Stimulated activated CD4-positive, alpha-beta T cell treated with anti-CD3 and anti-CD28 coated beads, Interleukin-12 subunit alpha, Interleukin-12 subunit beta, amount 100 ng/mL, for 48 hours (primary cell): Measurements from ENCODE around the gene KRTAP5-7.
"Not testable (repeated sequence)": the region's sequence is repeated elsewhere in the genome, so short reads cannot be mapped to it uniquely, and the experiment has no call there.

Experiments
- DNase-seq, 3 donors: peaks; one replicate each; pipeline ENCODE4 v3.0.0-alpha.2; 2020; ENCODE audit warnings: low read depth in 2 of 3, low spot score in 1 of 3

Gene KRTAP5-7, protein sequence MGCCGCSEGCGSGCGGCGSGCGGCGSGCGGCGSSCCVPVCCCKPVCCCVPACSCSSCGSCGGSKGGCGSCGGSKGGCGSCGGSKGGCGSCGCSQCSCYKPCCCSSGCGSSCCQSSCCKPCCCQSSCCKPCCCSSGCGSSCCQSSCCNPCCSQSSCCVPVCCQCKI

DNA sequence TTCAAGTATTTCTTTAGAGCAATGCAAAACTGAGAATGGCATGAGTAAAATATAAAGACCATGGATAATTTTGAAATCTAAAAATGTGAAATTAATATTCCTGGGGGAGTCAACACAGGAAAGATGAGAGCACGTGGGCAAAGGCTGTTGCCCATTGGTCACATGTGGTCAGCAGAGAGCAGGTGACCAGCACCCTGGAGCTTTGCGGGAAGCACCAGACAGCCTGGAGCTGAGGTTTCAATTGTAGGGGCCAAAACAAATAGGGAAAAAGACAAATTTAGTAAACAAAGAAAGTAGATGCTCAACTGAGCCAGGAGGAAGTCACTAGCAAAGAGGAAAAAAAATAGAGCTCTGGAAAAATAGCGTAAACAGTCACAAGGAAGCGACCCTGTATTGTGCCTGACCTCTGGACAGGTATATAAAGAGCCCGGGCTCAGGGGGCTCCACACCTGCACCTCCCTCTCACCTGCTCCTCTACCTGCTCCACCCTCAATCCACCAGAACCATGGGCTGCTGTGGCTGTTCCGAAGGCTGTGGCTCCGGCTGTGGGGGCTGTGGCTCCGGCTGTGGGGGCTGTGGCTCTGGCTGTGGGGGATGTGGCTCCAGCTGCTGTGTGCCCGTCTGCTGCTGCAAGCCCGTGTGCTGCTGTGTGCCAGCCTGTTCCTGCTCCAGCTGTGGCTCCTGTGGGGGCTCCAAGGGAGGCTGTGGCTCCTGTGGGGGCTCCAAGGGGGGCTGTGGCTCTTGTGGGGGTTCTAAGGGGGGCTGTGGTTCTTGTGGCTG lies at the start of gene KRTAP5-7:
TSS of gene KRTAP5-7 (plus strand) at position 472 of the 780 bp plus-strand sequence. CDS start at position 506, 34 bp downstream.
- DNase-seq, result not testable (repeated sequence)

DNA sequence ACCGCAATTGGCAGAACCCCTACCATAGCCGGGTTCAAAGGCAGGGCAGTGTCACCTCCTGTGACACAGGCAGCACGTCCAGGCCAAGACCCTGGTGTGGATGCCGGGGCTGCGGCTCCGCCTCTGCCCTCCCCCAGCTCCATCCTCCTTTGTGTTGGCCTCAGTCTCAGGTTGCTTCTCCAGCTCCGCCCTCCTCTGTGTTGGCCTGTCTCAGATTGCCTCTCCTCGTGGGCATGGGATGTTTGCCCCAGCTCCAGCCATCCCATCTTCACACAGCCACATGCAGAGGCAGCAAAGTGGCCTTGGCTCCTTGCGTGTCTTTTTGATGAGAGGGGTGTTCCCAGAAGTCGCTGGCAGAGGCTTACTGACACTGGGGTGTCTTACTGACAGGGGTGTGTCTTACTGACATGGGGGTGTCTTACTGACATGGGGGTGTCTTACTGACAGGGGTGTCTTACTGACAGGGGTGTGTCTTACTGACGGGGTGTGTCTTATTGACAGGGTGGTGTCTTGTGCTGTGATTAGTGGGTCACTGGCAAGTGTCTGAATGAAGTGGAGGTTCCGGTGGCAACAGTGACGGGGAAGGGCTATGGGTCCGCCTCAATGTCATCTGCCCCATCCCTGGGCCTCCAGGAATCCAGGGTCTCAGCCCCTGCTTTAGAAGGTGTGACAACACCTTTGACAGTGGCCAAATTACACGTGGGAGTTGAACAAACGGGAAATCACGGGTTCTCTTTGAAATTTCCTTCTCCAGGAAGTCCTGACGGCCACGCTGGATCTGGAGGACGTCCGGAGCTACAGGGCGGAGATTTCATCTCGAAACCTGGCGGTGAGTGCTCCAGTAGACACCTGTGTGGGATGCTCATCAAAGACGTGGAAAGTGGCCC lies 49.2 kb upstream of the KRTAP5-7 start:
- no peak for DNase-seq

DNA sequence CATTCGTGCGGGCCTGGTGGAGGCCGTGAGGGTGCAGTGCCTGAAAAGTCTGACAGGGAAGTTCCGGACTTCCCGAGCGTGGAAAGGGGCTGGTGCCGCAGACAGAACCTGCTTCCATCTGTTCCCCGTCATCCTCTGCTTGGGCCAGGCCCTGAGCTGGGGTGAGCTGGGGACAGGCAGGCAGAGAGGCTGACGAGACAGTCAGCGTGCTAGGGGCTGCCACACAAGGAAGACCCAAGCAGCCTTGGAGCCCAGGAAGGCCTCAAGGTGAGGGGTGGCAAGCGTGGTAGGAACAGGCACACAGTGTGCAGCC lies 48.6 kb upstream of the KRTAP5-7 start:
- no peak for DNase-seq

DNA sequence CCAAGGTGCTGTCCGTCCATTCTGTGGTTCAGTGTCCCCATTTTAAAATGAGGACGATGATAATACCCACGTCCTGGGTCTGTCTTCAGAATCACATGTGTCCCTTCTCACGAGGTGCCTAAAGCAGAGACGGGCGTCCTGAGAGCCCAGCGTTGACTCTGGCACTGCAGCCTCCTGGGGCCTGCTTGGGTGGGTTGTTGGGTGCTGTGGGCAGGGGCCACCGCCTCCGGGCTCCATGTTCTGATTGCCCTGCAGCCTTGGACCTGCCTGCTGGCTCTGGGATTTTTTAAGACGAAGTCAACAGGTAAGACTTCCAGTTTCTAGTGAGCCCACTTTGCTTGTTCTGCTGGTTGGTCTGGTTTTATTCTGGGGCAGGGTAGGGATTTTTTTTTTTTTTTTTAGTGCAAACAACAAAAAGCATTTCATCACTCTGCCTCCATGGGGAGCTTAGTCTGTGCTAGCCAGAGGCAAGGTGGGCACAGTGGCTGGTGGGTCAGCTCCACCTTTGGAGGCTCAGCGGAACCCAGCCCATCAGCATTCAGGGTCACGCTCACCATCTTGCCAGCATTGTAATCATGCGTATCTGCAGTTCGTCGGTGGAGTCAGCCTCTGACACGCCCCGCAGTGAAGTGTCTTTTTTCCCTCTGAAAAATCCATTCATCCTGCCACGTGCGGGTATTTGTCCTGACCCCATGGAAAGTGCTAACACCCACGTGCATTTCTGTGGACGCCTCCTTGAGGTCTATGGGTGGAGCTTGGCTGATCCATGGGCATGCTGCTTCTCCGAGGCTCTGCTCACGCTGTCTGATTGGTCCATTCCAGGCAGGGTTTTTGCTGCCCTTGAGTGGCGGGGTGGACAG lies 45.7 kb upstream of the KRTAP5-7 start:
- no peak for DNase-seq

DNA sequence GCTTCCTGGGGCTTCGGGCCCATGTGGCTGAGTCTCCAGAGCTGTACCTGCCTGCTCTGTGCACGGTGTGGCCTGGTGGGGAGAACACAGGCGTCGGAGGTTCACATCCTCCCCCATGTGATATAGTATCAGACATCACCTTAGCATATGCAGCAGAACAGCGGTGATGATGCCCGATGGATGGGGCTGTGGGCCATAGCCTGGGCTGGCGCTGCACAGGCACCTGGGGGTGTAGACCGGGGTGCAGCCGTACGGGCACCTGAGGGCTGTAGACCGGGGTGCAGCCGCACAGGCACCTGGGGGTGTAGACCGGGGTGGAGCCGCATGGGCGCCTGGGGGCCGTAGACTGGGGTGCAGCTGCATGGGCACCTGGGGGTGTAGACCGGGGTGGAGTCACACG lies 44.9 kb upstream of the KRTAP5-7 start:
- no peak for DNase-seq

DNA sequence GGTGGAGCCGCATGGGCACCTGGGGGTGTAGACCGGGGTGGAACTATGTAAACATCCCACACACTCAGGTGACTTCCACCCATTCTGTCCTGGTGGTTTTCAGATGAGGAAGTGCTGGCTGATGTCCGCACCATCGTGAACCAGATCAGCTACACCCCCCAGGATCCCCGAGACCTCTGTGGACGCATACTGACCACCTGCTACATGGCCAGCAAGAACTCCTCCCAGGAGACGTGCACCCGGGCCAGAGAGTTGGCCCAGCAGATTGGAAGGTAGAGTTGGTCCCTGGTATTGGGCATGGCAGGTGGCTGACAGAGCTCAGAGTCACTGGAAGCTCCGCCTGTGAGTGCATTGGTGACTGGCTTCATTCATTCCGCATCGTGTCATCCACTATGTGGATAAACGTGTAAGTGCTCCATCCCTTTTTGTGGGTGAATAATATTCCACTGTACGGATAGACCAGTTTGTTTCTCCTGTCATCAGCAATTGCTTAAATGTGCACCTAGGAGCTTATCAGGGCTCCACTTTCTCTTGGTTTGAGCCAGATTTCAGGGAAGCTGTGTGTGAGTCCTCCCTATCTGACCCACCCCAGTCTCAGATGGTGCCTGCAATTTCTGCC lies 44.2 kb upstream of the KRTAP5-7 start:
- no peak for DNase-seq

DNA sequence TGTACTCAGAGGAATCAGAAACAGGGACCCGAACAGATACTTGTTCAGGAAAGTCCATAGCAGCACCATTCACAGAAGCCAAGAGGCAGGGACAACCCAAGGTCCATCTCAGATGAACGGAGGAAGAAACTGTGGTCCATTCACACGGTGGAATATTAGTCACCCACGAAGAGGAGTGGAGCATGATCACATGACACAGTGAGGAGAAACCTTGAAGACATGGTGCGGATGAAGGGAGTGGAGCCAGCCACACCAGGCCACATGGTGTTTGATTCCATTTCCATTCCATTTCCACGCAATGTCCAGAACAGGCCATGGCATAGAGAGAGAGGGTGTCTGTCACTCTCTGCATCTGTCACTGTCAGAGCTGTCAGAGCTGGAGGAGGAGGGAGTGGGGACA lies 43.4 kb upstream of the KRTAP5-7 start:
- DNase-seq, result no peak

DNA sequence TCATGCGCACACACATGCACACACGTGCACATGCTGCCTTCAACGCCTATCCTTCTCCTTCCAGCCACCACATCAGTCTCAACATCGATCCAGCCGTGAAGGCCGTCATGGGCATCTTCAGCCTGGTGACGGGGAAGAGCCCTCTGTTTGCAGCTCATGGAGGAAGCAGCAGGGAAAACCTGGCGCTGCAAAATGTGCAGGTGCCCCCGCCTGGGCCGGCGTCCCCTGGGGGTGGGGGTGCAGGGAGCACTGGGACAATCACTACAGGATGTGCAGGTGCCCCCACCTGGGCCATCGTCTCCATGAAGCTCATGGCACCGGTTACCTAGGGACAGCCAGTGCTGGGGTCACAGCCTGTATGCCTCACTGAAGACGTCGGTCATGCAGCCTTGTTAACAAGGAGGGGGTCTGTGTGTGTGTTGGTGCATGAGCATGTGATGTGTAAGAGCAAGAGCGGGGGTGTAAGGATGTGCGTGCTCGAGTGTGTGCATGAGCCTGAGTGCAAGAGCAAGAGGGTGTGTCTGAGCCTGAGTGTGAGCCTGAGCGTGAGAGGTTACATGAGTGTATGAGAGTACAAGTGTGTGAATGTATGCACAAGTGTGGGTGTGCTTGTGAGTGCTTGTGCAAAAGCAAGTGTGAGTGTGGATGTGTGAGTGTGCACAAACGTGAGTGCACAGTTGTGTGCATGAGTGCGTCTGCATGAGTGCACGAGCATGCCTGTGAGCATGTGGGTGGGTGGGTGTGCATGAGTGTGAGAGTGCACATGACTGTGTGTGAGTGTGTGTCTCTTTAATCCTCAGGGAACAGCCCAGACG lies 42.6 kb upstream of the KRTAP5-7 start:
- DNase-seq, result no peak

DNA sequence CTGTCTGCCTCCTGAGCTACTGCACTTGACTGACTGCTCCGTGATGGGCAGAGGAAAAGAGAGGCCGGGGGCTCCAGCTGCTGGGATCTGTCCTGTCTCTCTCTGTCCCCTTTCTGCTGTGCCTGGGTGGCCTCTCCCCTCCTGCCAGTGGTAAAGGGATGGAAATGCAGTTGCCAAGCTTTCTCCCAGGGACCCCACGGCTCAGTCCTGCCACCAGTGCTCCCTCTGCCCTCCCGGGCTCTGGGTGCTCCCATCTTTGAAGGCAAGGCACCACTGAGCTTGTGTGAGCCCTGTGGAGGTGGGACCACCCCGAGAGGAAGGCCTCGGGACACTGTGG lies 42.0 kb upstream of the KRTAP5-7 start:
- DNase-seq, result no peak

DNA sequence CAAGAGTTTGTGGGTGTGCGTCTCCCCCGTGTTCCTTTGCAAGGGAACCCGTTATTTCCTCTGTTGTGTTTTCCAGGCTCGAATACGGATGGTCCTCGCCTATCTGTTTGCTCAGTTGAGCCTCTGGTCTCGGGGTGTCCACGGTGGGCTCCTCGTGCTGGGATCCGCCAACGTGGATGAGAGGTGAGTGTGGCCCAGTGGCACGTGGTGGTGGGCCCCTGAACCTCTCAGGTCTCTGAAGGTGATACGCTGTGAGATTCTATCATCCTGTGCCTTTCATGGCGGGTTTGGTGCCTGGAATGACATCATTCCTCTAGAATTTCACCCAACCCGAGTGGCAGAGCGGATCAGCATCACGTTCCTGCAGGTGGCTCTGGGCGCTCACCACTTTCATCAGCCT lies 41.6 kb upstream of the KRTAP5-7 start:
- DNase-seq, result no peak

DNA sequence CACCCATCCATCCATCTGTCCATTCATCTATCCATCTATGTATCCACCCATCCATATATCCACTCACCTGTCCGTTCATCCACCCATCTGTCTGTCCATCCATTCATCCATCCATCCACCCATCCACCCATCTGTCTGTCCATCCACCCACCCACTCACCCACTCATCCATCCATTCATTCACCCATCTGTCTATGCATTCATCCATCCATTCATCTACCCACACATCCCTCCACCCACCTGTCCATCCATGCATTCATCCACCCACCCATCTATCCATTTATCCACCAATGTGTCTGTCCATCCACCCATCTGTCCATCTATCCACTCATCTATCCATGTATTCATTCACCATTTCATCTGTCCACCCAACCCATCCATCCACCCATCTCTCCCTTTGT lies 40.7 kb upstream of the KRTAP5-7 start:
- DNase-seq, result no peak

DNA sequence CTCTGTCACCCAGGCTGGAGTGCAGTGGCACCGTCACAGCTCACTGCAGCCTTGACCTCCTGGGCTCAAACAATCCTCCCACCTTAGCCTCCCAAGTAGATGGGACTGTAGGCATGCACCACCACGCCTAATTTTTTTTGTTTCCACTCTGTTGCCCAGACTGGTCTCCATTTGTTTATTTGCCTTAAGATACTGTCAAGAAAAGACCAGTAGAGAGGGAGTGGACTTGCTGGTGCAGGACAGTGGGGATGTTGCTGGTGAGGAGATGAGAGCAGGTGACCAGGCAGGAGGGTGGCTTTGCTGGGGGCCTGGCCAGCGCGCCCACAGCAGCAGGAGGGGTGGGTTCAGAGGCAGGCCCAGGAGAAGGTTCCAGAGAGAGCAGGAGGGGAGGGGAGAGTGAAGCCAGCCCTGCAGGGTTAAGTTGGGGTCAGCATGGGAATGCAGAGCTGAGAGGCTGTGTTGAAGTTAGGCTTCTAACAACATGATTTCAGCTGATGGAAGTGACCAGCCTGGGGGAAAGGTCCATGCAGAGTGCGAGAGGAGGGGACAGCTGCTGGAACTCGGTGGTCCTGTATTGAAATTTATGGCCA lies 38.3 kb upstream of the KRTAP5-7 start:
- no peak for DNase-seq

DNA sequence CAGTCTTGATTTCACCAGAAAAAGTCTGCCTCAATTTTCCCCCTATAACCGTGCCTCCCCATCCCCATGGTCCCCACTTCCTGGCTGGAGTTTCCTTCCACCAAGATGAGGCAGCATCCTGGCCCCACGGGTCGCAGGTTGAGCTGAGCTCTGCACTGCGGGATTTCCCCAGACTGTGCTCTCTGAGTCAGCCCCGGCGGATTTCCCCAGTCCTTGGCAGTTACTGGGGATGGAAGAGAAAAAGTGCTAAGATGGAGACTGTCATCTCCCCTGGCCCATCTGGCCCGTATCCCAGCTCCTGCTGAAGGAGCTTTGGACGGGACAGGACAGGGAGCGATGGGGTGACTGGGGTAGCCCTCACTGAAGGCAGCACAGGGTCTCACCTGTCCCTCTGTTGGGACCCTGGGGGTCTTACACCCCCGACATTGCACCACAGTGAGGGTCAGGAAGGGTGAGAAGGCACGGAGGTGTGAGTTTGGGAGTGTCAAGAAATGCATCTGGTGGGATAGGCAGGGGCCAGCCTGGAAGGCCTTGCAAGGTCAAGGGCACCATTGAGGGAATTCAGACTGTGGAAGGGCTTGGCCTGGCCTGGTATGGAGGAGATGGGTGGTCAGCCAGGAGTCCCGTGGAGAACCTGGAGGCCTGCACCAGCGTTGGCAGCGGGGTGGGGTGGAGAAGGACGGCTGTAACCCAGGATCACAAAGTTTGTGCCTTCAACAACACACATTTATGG lies 37.6 kb upstream of the KRTAP5-7 start:
- DNase-seq, result peak; percentile 45 to 67 (median 53)

DNA sequence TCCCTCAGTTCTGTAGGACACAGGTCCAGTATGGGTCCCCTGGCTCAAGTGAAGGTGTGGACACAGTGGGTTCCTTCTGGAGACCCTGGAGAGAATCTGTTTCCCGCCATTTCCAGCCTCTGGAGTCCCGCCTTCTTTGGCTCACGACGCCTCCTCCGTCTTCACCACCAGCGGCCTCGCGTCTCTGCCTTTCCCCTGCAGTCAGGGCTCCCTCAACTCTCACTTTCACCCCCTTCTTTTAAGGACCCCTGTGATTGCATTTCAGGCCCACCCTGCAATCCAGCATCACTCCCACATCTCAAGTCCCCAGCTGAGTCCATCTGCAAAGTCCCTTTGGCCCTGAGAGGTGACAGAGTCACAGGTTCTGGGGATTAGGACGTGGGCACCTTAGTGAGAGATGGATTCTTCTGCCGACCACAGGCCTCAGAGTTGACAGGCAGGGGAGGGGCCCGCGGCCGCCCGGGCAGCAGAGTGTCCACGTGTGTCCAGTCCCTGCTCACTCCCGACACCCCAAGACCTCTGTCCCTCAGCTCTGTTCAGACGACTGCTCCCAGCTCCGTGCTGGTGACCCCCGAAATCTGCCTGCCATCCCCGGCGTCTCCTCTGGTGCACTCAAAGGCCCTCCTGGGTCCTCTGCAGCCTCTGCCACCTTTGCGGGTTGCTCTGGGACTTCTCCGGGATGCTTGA lies 36.9 kb upstream of the KRTAP5-7 start:
- DNase-seq, result no peak

DNA sequence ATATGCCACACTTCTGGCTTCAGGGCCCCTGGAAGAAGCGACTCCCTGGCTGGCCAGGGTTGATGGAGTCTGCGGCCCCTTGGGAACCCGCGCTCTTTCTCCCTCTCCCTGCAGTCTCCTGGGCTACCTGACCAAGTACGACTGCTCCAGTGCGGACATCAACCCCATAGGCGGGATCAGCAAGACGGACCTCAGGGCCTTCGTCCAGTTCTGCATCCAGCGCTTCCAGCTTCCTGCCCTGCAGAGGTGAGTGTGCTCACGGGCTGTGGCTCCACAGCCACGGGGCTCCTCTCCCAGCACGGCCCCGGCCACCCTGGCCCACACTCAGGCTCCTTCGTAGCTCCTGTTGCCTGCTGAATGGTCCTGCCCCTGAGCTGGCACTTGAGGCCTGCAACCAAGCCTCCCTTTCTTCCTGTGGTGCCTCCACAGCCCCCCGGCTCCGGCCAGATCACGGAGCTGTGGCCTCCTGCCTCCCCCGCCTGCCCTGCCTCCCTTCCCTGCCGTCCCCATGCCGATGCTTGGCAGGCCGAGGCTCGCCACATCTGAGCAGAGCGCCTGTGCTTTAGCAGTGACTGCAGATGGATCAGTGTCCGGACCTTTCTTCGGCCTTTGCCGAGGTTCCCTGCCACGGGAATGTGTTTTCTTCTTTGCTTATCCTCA lies 36.2 kb upstream of the KRTAP5-7 start:
- no peak for DNase-seq

DNA sequence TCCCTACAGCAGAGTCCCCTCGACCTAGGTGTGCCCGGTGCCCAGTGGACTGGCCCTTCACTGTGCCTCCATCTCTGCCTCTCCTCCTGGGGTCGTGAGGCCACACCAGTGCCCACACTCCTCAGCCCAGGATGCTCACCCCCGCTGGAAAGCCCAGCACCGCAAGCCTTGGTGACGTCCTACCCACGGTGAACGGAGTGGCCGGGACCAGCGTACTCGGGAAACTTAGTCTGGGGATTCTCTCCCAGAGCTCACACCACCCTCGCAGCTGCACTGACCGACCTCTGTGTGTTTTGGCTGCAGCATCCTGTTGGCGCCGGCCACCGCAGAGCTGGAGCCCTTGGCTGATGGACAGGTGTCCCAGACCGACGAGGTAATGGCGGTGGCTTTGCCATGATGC lies 35.5 kb upstream of the KRTAP5-7 start:
- DNase-seq, result no peak

DNA sequence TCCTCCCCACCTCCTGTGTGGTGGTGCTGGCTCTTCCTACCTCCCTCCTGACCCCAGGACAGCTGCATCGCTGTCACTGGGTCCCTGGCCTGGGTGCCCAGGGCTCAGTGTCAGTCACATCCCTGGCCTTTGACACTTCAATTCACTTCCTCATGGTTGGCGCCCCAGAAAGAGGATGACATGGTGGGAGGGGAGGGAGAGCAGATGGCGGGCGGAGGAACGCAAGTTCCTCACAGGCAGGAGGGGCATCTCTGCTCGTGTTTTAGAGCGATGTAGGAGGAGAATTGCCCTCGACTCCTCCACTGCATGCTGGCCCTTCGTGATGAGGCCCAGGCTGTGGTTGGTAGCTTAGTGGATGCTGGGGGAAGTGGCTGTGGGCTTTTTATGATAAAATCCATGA lies 35.1 kb upstream of the KRTAP5-7 start:
- DNase-seq, result no peak
